ENCODE data around the gene PDZD8. TPM values are rescaled to one million over a fixed set of nuclear protein-coding genes. Genes with fewer than 3 reads are reported as not detected.

The PDZD8 gene
- total RNA-seq, 4 donors from 2014 or later = 15.9 to 25.0 (median 18.1) TPM

- Histone ChIP-seq H3K27me3 (no peaks in the 10 kb centered on the region), H3K27ac (no peak overlapping the region), H3K4me3 (no peak overlapping the region), H3K4me1 (no peaks in the 10 kb centered on the region), H3K9me3 (no peaks in the 10 kb centered on the region), H3K36me3 (no peaks in the 10 kb centered on the region)
- in situ Hi-C loops (cut with MboI; ENCODE audit: low sequenced_read_pairs in 4 of 4) = no loop called here
- intact Hi-C loops (cut with DNase I; ENCODE audit: low total_unique reads) = no loop called here
- TF ChIP-seq POLR2A (IDR thresholded peaks at IDR 0.05) (no peak), CTCF (IDR thresholded peaks at IDR 0.05 in 4 of 5, conservative IDR thresholded peaks at IDR 0.05 in 1 of 5) (no peak)
- ATAC-seq (no peak), DNase-seq (no peak)
Observed at GRCh38 chr10:117412469-117413010, 37.3 kb upstream of the PDZD8 start.

GRCh38 chr10:117411479-117412399 is 36.5 kb upstream of the PDZD8 start:
- no peaks in the 10 kb centered on the region for H3K36me3 ChIP-seq
- no peaks in the 10 kb centered on the region for H3K4me1 ChIP-seq
- intact Hi-C loops (cut with DNase I; ENCODE audit: low total_unique reads) = no loop called here
- no peak for ATAC-seq
- no peaks in the 10 kb centered on the region for H3K27me3 ChIP-seq
- no peak overlapping the region for H3K4me3 ChIP-seq
- no peak for DNase-seq
- no peaks in the 10 kb centered on the region for H3K9me3 ChIP-seq
- in situ Hi-C loops (cut with MboI; ENCODE audit: low sequenced_read_pairs in 4 of 4) = no loop called here
- TF ChIP-seq POLR2A (IDR thresholded peaks at IDR 0.05) (no peak), CTCF (IDR thresholded peaks at IDR 0.05 in 4 of 5, conservative IDR thresholded peaks at IDR 0.05 in 1 of 5) (no peak)
- no peak overlapping the region for H3K27ac ChIP-seq

- intact Hi-C loops (cut with DNase I; ENCODE audit: low total_unique reads) = no loop called here
- Histone ChIP-seq H3K27ac (no peak overlapping the region), H3K4me3 (no peak overlapping the region), H3K9me3 (no peaks in the 10 kb centered on the region), H3K27me3 (no peaks in the 10 kb centered on the region), H3K36me3 (no peaks in the 10 kb centered on the region), H3K4me1 (no peaks in the 10 kb centered on the region)
- TF ChIP-seq POLR2A (IDR thresholded peaks at IDR 0.05) (no peak), CTCF (IDR thresholded peaks at IDR 0.05 in 4 of 5, conservative IDR thresholded peaks at IDR 0.05 in 1 of 5) (no peak)
- in situ Hi-C loops (cut with MboI; ENCODE audit: low sequenced_read_pairs in 4 of 4) = no loop called here
- ATAC-seq (no peak), DNase-seq (no peak)
Observed at GRCh38 chr10:117410557-117410956, 35.3 kb upstream of the PDZD8 start.

- DNase-seq = no peak
- in situ Hi-C loops (cut with MboI; ENCODE audit: low sequenced_read_pairs in 4 of 4) = no loop called here
- intact Hi-C loops (cut with DNase I; ENCODE audit: low total_unique reads) = no loop called here
Observed at GRCh38 chr10:117409549-117410305, 34.5 kb upstream of the PDZD8 start.

More at GRCh38 chr10:117409549-117410305, 34.5 kb upstream of the PDZD8 start:
- TF ChIP-seq CTCF (IDR thresholded peaks at IDR 0.05 in 4 of 5, conservative IDR thresholded peaks at IDR 0.05 in 1 of 5) = no peak
- TF ChIP-seq POLR2A (IDR thresholded peaks at IDR 0.05) = no peak
- Histone ChIP-seq H3K4me3 (no peak overlapping the region), H3K36me3 (no peaks in the 10 kb centered on the region), H3K27me3 (no peaks in the 10 kb centered on the region), H3K27ac (no peak overlapping the region), H3K9me3 (no peaks in the 10 kb centered on the region), H3K4me1 (no peaks in the 10 kb centered on the region)
- no peak for ATAC-seq
